Common myeloid progenitor, CD34-positive (primary cell): ENCODE measurements around the gene REPS2.

Experiments
- CTCF ChIA-PET: fragments of 350-600 bp; sonication (Branson Sonifier 250); formaldehyde crosslinking; loops from one replicate; lab custom pipeline; 2021; ENCODE audit warnings: antibody characterized with exemption; lab: Charles Lee
- POLR2A ChIA-PET: fragments of 350-600 bp; sonication (Branson Sonifier 250); formaldehyde crosslinking; loops from one replicate; lab custom pipeline; 2021; ENCODE audit warnings: antibody characterized with exemption; lab: Charles Lee
- DNase-seq, 3 donors: peaks; one replicate each; pipeline versions ENCODE4 v3.0.0 to v3.0.0-alpha.2; 2013
- H3K27ac ChIP-seq, 2 experiments: 1 replicate in 1 of 2; 2 replicates in 1 of 2; pipeline ENCODE4 v1.7.0; 2013; ENCODE audit warnings: inconsistent platforms in 2 of 2, low read length in 2 of 2, mild to moderate bottlenecking in 2 of 2, low read depth in 1 of 2, moderate library complexity in 1 of 2; ENCODE audit not compliant: severe bottlenecking in 2 of 2, insufficient read depth in 1 of 2, poor library complexity in 1 of 2
- H3K27me3 ChIP-seq, 5 experiments: replicated peaks in 2 of 5; 1 replicate in 3 of 5; 2 replicates in 2 of 5; pipeline versions ENCODE4 v1.6.1 to v1.7.0; 2013; ENCODE audit warnings: low read length in 4 of 5, mild to moderate bottlenecking in 2 of 5, moderate library complexity in 2 of 5, inconsistent platforms in 1 of 5; ENCODE audit not compliant: insufficient read depth in 5 of 5, control insufficient read depth in 4 of 5
- H3K36me3 ChIP-seq, 4 experiments: 1 replicate in 2 of 4; 2 replicates in 2 of 4; pipeline versions ENCODE4 v1.6.1 to v1.7.0; 2013; ENCODE audit warnings: low read length in 3 of 4, control low read depth in 1 of 4, mild to moderate bottlenecking in 1 of 4; ENCODE audit not compliant: control insufficient read depth in 4 of 4, insufficient read depth in 4 of 4
- H3K4me1 ChIP-seq, 4 experiments: 1 replicate in 3 of 4; 2 replicates in 1 of 4; pipeline versions ENCODE4 v1.6.1 to v1.7.1; 2013; ENCODE audit warnings: low read length in 3 of 4, mild to moderate bottlenecking in 3 of 4, control low read depth in 1 of 4, inconsistent platforms in 1 of 4, moderate library complexity in 1 of 4; ENCODE audit not compliant: control insufficient read depth in 4 of 4, insufficient read depth in 4 of 4; ENCODE audit errors: control extremely low read depth in 1 of 4
- H3K4me3 ChIP-seq, 7 experiments: 1 replicate in 4 of 7; 2 replicates in 3 of 7; pipeline versions ENCODE4 v1.5.1 to v1.7.0; 2013; ENCODE audit warnings: mild to moderate bottlenecking in 7 of 7, low read length in 6 of 7, moderate library complexity in 6 of 7, inconsistent platforms in 2 of 7, low read depth in 2 of 7, control low read depth in 1 of 7; ENCODE audit not compliant: insufficient read depth in 4 of 7, control insufficient read depth in 1 of 7; ENCODE audit errors: extremely low read depth in 1 of 7
- H3K9me3 ChIP-seq, 5 experiments: 1 replicate in 4 of 5; 2 replicates in 1 of 5; pipeline versions ENCODE4 v1.6.1 to v1.7.1; 2013; ENCODE audit warnings: low read length in 4 of 5, mild to moderate bottlenecking in 2 of 5, inconsistent platforms in 1 of 5, low read depth in 1 of 5, moderate library complexity in 1 of 5; ENCODE audit not compliant: control insufficient read depth in 4 of 5, insufficient read depth in 2 of 5; ENCODE audit errors: control extremely low read depth in 1 of 5
- WGBS: methylation state at CpG from one replicate; pipeline ENCODE4 v1.1.5; 2013; ENCODE audit not compliant: insufficient coverage; 5-methylcytosine and 5-hydroxymethylcytosine counted together

REPS2 gene

GRCh38 chrX:17020851-17021821 is 74.7 kb downstream of the REPS2 start:
- ChIA-PET POLR2A (no interaction called here), CTCF (no interaction called here)
- 89% methylated on average over 7 of the region's 10 CpGs for WGBS

GRCh38 chrX:17021851-17022604 is 75.6 kb downstream of the REPS2 start:
- H3K4me3 ChIP-seq = no peak overlapping the region
- no peak for DNase-seq
- H3K27me3 ChIP-seq = peaks cover 0 to 21% (median 0%) of the 10 kb centered on the region in 5 experiments
- WGBS = 69% methylated on average over 2 of the region's 10 CpGs
- H3K27ac ChIP-seq = no peak overlapping the region
- H3K9me3 ChIP-seq = no peaks in the 10 kb centered on the region
- POLR2A ChIA-PET = no interaction called here
- no peaks in the 10 kb centered on the region for H3K36me3 ChIP-seq
- CTCF ChIA-PET = no interaction called here
- H3K4me1 ChIP-seq = peaks cover 0 to 4% (median 1%) of the 10 kb centered on the region in 4 experiments

More at GRCh38 chrX:17020851-17021821, 74.7 kb downstream of the REPS2 start:
- H3K4me3 ChIP-seq = no peak overlapping the region
- peaks cover 0 to 21% (median 0%) of the 10 kb centered on the region in 5 experiments for H3K27me3 ChIP-seq
- H3K27ac ChIP-seq = no peak overlapping the region
- DNase-seq = no peak
- H3K4me1 ChIP-seq = peaks cover 0 to 4% (median 1%) of the 10 kb centered on the region in 4 experiments
- H3K36me3 ChIP-seq = no peaks in the 10 kb centered on the region
- H3K9me3 ChIP-seq = no peaks in the 10 kb centered on the region

- Histone ChIP-seq H3K4me1 (peaks cover 0 to 4% (median 1%) of the 10 kb centered on the region in 4 experiments), H3K27me3 (peaks cover 0 to 21% (median 0%) of the 10 kb centered on the region in 5 experiments), H3K27ac (no peak overlapping the region), H3K36me3 (no peaks in the 10 kb centered on the region), H3K4me3 (no peak overlapping the region), H3K9me3 (no peaks in the 10 kb centered on the region)
- no peak for DNase-seq
- ChIA-PET CTCF (no interaction called here), POLR2A (no interaction called here)
- WGBS = 100% methylated on average over 1 of the region's 2 CpGs
Measured at GRCh38 chrX:17023661-17024060, 77.2 kb downstream of the REPS2 start.

GRCh38 chrX:17024886-17025285 is 78.4 kb downstream of the REPS2 start:
- DNase-seq = peak in 2 of 3 donors; percentile 9 to 23

GRCh38 chrX:17025621-17026302 is 79.3 kb downstream of the REPS2 start:
- no peaks in the 10 kb centered on the region for H3K9me3 ChIP-seq
- H3K36me3 ChIP-seq = no peaks in the 10 kb centered on the region
- H3K4me3 ChIP-seq = no peak overlapping the region
- DNase-seq = no peak
- H3K27me3 ChIP-seq = peaks cover 0 to 23% (median 0%) of the 10 kb centered on the region in 5 experiments
- peaks cover 0 to 8% (median 8%) of the 10 kb centered on the region in 4 experiments for H3K4me1 ChIP-seq
- 84% methylated on average over 3 of the region's 7 CpGs for WGBS
- POLR2A ChIA-PET = no interaction called here
- H3K27ac ChIP-seq = no peak overlapping the region
- CTCF ChIA-PET = no interaction called here

More at GRCh38 chrX:17024886-17025285, 78.4 kb downstream of the REPS2 start:
- ChIA-PET CTCF (interaction anchor here (1.1 kb wide), 1 partner anchor 19 kb away, joined by 3 read pairs; no protein-coding TSS in a partner anchor), POLR2A (no interaction called here)
- Histone ChIP-seq H3K27ac (no peak overlapping the region), H3K27me3 (peaks cover 0 to 19% (median 0%) of the 10 kb centered on the region in 5 experiments), H3K4me1 (peaks cover 0 to 6% (median 3%) of the 10 kb centered on the region in 4 experiments), H3K4me3 (peak overlapping the region in 1 of 7 experiments; percentile 28), H3K9me3 (no peaks in the 10 kb centered on the region), H3K36me3 (no peaks in the 10 kb centered on the region)
- WGBS = 47% methylated on average over 11 of the region's 11 CpGs

- Histone ChIP-seq H3K27me3 (peaks cover 0 to 26% (median 0%) of the 10 kb centered on the region in 5 experiments), H3K9me3 (no peaks in the 10 kb centered on the region), H3K4me1 (peaks cover 0 to 8% (median 8%) of the 10 kb centered on the region in 4 experiments), H3K4me3 (no peak overlapping the region), H3K36me3 (no peaks in the 10 kb centered on the region), H3K27ac (no peak overlapping the region)
- ChIA-PET POLR2A (no interaction called here), CTCF (interaction anchor here (2.1 kb wide), 1 partner anchor 18 kb away, joined by 7 read pairs; no protein-coding TSS in a partner anchor)
- WGBS = 60% methylated on average over 1 of the region's 2 CpGs
- no peak for DNase-seq
Measured at GRCh38 chrX:17027931-17028330, 81.5 kb downstream of the REPS2 start.
